Measurements from ENCODE around the gene XYLT1.

- TF ChIP-seq CTCF (IDR thresholded peaks at IDR 0.05; ENCODE audit: poor library complexity, severe bottlenecking) (no peak), POLR2AphosphoS5 (IDR thresholded peaks at IDR 0.05) (no peak), EP300 (conservative IDR thresholded peaks at IDR 0.05; ENCODE audit: poor library complexity, severe bottlenecking) (no peak), RAD21 (conservative IDR thresholded peaks at IDR 0.05) (no peak), EZH2 (IDR thresholded peaks at IDR 0.05; ENCODE audit: borderline replicate concordance, insufficient read depth, low read length, poor library complexity, severe bottlenecking) (no peak), MXI1 (conservative IDR thresholded peaks at IDR 0.05; ENCODE audit: poor library complexity, severe bottlenecking) (no peak), TAF1 (IDR thresholded peaks at IDR 0.05; ENCODE audit: low read depth) (no peak), SMC3 (conservative IDR thresholded peaks at IDR 0.05; ENCODE audit: poor library complexity) (no peak)
- TF ChIP-seq, protein P1, sequence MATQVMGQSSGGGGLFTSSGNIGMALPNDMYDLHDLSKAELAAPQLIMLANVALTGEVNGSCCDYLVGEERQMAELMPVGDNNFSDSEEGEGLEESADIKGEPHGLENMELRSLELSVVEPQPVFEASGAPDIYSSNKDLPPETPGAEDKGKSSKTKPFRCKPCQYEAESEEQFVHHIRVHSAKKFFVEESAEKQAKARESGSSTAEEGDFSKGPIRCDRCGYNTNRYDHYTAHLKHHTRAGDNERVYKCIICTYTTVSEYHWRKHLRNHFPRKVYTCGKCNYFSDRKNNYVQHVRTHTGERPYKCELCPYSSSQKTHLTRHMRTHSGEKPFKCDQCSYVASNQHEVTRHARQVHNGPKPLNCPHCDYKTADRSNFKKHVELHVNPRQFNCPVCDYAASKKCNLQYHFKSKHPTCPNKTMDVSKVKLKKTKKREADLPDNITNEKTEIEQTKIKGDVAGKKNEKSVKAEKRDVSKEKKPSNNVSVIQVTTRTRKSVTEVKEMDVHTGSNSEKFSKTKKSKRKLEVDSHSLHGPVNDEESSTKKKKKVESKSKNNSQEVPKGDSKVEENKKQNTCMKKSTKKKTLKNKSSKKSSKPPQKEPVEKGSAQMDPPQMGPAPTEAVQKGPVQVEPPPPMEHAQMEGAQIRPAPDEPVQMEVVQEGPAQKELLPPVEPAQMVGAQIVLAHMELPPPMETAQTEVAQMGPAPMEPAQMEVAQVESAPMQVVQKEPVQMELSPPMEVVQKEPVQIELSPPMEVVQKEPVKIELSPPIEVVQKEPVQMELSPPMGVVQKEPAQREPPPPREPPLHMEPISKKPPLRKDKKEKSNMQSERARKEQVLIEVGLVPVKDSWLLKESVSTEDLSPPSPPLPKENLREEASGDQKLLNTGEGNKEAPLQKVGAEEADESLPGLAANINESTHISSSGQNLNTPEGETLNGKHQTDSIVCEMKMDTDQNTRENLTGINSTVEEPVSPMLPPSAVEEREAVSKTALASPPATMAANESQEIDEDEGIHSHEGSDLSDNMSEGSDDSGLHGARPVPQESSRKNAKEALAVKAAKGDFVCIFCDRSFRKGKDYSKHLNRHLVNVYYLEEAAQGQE (IDR thresholded peaks at IDR 0.05; ENCODE audit: borderline replicate concordance), result no peak
These were observed 247.2 kb downstream of the XYLT1 start for GRCh38 chr16:17223576-17223975.
